GM19035 (cell line): Measurements from ENCODE around the gene KRT32.

Source experiments
- ATAC-seq: cut with Tn5 transposase; IDR thresholded peaks from one replicate; pipeline ENCODE4 v1.9.1; 2021; ENCODE audit not compliant: unreplicated experiment

KRT32 gene

DNA sequence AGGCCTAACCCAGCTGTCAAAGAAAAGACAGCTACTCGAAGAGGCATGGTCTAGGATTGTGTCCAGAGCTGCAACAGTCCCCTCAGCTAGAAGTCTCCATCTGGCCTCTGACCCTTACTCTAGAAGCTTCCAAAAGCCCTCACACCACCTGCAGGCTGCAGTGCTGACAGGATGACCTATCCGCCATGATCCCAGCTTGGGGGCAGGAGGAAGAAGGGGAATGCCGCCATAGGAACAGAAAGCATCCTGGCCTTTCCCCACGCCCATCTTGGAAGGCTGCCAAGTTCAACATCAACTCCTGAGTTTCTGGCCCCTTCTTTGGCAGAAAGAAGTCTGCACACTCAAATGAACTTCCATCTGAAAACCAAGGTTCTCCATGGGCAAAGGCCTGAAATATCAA is 25.6 kb upstream of the KRT32 start:
- no peak for ATAC-seq

GRCh38 chr17:41492351-41492750 is 25.2 kb upstream of the KRT32 start:
- ATAC-seq = no peak

DNA sequence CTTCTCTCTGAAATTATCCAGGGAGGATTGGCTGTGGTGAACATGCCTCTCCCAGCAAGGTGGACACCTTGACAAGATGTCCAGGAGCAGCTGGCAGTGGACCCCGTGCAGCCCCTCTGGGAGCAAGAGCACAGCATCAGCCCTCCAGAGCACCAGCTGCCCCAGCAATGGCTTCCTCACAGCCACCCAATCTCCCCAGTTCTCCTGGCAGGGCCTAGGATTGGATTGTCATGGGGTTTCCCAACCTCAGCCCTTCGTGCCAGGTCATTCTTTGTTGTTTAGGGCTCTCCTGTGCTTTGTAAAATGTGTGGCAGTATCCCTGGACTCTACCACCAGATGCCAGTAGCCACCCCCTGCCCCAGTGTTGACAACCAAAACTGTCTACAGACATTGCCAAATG is 24.3 kb upstream of the KRT32 start:
- no peak for ATAC-seq

DNA sequence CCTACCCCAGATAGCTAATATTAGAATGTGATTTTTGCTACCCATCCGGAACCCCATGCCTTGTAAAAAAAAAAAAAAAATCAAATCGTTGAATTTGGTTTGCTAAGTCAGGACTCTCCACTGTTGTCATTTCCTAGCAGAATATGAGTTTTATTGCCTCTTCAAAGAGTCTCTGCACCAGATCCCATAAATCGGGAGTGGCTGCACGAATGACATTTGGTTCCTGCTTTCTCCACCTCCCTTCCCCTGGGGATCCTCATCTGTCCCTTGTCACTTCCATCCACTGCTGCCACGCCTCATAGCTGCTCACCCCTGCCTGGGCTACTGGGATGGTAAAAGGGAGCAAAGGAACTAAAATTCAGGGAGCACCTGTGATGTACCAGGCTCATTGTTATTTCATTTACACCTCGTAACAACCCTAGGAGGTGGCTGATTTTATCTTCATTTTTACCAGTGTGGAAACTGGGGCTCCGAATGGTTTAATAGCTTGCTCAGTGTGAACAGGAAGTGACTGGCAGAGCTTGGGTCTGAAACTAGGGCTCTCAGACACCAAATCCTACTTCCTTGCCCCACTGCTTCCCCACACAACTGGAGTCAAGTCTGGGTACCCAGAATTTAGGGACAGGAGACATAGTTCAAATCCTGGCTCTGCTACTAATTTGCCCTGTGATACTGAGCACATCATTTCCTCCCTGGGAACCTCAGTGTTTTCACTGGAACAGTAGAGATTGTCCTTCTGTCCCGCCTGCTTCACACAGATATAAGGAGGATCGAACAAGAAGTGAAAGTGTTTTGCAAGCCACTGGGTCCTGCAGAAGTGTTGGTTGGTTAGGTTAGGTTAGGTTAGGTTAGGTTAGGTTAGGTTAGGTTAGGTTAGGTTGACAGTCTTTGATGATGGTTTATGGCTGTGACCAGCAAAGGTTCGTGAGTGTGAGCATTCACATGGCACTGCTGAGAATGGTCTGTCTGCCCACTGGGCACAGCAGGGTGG is 23.1 kb upstream of the KRT32 start:
- no peak for ATAC-seq

GRCh38 chr17:41489531-41489930 is 22.3 kb upstream of the KRT32 start, which contains the start of gene KRT36:
KRT36 (minus strand) TSS chr17:41489910; CDS start chr17:41489864, 46 bp downstream.
- no peak for ATAC-seq

DNA sequence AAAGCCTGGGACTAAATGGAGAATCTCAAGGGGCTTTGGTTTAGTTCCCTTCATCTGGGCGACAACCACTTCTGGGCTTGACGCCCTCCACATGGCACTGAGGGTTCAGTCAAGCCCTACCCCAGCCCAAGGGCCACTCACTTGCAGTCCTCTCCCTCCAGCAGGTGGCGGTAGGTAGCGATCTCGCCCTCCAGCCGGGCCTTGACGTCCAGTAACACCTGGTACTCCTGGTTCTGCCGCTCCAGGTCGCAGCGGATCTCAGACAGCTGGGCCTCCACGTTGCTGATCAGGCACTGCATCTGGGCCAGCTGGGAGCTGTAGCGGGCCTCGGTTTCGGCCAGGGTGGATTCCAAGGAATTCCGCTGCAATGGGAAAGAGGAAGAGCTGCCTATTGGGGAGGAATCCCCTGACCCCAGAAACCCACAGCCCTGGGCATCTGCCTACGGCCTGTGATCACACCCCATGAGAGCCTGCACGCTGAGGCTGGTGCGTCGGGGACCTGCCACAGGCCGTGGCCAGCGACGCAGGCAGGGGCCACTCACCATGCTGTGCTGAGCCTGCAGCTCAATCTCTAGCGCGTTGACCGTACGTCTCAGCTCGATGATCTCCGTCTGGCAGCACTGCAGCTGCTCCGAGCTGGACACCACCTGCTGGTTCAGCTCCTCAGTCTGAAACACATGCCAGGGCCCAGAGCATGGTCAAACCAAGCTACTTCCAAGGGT is 19.8 kb upstream of the KRT32 start:
- no peak for ATAC-seq

GRCh38 chr17:41486316-41486715 is 19.1 kb upstream of the KRT32 start:
- ATAC-seq = no peak

DNA sequence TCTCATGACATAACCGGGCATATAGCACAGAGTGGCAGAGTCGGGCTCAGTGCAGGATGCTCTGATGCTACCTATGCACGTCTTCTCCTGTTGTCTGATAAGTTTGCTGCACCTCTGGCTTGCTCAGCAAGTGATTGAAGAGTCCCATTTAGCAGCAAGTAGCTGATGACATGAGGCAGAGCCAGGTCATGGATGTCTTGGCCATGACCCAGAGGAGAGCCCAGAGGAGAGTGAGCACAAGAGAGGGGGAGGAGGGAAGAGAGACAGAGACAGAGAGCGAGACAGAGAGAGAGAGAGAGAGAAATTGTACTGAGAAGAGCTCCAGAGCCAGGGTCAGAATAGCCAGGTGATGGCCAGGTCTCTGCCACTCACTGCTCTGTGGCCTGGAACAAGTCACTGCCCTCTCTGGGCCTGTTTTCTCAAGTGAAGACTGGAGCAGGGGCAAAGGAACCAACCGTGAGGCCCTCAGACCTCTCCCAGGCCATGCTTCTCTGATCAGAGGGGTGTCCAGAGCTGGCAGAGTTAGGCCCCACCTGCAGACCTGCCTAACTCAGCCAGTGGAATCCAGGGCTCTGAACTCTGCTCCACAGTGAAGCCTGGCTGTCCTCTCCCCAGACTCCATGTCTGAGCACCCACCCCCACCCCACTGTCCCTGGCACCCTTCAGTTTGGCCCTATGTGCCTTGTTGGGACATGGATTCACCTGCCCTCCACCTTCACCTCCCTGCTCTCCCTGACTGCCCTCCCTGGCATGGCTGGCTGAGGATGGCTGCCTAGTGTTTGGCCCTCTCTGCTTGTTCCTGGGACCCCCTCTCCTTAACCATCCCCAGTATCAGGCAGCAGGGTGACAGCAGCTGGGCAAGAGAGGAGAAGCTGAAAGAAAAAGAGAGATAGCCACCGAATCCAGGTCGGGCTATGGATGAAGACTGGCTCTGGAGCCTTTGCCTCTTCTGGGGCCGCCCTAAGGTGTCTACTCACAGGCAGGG is 18.0 kb upstream of the KRT32 start:
- ATAC-seq = no peak

DNA sequence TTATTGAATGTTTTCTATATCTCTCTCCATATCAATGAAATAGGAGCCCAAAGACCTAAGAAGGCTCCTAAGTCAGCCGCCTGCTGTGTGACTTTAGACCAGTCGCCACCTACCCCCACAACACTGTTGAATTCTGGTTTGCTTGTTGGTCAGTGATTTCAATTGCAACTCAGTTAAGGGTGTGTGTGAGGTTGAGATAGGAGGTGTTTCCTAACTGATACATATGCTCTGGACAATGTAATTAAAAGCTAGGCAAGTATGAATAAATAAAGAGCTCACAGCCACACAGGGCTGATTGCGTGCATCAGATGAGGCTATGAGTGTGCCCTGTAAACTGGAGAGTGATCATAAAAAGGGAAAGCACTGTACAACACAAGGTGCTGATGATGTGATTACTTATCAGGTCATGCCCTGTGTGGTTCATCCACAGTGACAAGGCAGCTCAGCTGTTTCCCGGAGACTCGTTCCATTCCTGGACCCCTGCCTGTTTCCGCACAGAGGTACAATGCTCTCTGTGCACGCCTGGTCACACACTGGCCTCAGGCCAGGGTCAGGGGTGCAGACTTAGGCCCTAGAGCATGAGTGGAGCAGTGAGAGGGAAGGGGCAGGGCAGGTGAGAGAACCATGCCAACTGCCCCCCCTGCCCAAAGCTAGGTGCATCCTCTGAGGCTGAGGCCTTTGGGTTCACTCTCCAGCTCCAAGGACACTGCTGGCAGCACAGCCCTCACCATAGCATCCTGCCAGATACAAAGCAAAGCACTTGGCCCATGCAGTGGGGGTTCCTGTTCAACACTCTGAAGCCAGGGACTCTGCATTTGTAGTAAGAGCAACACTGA is 17.0 kb upstream of the KRT32 start:
- ATAC-seq = no peak

DNA sequence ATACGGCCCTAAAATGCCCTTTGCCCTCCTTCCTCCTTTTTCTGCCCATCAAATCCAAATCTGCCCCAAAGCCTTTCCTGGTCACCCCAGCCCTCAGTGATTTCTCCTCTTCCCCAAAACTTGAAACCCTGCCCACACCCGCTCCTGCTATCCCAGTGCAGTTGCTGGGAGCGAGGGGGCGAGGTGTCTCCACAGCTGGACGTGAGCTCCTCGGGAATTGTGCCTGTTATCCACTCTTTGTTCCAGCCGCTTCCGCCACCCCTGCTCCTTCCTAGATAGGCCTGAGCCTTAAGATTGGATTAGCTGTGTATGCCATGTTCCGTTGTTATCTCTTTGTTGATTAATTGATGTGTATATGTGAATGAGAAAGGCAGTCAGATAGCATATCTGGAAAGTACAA is 16.3 kb upstream of the KRT32 start:
- ATAC-seq = no peak

GRCh38 chr17:41481036-41481435 is 13.8 kb upstream of the KRT32 start, which contains the start of gene KRT35:
KRT35 (minus strand) TSS chr17:41481151; CDS start chr17:41481097, 54 bp downstream.
- no peak for ATAC-seq

- no peak for ATAC-seq
These were observed 13.4 kb upstream of the KRT32 start for GRCh38 chr17:41480581-41480980.

DNA sequence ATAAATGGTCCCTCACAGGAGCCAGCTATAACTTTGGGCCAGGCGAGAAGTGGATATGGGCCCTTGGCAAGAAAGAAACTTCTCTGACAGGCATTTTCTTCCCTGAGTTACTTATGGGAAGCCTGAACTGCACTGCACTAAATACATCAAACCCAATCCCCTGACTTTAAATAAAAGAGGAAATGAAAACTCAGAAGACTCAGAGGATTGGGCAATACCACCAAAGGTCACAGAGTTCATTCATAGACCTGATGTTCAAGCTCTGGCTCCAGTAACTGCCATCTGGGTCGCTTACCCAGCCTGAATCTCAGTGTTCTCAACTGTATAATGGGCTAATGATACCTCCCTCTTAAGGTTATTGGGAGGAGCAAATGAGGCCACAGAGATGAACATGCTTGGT is 12.9 kb upstream of the KRT32 start:
- no peak for ATAC-seq

DNA sequence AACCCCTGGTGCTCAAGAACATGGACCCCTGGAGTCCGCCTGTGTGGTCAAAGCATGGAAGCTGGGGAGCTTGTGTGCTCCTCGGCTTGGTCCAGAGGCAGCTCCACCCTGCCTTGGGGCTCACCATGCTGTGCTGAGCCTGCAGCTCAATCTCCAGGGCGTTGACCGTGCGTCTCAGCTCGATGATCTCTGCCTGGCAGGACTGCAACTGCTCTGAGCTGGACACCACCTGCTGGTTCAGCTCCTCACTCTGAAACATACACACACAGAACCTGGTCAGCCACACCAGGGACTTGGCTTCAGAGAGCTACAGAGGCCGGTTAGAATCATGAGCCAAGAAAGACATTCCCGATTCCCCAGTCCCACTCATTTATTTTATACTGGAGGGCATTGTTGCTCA is 11.1 kb upstream of the KRT32 start:
- no peak for ATAC-seq

DNA sequence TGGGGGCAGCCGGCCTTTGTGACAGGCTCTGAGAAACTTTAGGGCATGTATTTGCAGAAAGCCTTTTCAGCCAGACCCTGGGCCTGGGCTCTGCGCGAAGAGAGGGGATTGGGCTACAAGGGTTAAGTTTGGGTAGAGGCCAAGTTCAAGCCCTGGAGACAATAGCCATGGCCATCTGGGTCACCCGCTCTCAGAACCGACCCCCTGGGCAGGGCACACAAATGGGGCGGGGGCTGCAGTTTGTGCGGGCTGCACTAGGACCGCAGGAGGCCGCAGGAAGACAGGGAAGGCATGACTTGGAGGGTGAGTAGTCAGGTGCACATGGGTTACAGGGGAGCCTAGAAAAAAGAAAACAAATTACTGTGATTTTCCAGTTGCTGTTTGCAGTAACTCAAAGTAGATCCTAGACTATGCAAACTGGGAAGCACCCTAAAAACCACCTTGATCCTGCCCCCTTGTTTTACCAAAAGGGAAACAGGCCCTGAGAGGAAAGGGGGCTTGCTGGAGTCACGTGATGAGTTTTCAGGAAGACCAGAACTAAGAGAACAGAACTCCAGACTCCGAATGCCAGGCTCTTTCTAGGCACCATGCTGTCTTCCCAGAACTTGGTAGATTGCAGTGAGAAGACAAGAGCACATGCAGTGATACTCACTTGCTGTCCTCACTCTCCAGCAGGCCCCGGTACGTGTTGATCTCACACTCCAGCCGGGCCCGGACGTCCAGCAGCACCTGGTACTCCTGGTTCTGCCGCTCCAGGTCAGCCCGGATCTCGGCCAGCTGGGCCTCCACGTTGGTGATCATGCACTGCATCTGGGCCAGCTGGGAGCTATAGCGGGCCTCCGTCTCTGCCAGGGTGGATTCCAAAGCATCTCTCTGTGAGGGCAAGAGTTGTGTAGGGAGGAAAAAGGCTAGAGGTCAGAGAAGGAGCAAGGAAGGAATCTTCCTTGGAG is 10.0 kb upstream of the KRT32 start:
- ATAC-seq = no peak

- no peak for ATAC-seq
These were observed 8.2 kb upstream of the KRT32 start for GRCh38 chr17:41475421-41475820.

- ATAC-seq = no peak
These were observed 7.7 kb upstream of the KRT32 start for GRCh38 chr17:41474863-41475262.

DNA sequence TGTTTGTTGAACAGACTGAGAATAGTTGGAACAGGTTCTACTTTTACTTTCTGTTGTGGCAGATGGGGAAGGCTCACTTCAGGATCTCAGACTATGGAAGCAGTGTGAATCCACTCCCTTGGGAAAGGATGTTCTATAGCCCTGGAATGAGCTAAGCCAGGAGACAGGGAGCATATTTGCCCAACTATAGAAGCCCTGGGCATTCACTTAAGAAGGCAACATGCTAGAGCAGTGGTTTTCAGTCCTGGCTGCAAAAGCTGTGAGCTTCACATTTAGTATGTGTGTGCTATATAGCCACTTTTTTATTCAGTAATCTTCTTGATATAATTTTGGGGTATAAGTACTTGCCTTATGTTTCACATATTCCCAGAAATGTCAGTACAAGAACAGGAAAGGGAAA is 1.2 kb upstream of the KRT32 start:
- no peak for ATAC-seq

GRCh38 chr17:41467561-41467960 is 375 bp upstream of the KRT32 start:
- ATAC-seq = no peak
